ENCODE results near the gene TANGO2.

The TANGO2 gene

GRCh38 chr22:19992921-19993355, 28.0 kb upstream of the TANGO2 start:
- H3K27me3 ChIP-seq: no peaks in the 10 kb centered on the region
- peak; percentile 9 for DNase-seq
- no peak for TF ChIP-seq CTCF (IDR thresholded peaks at IDR 0.05; ENCODE audit: low read depth, low read length)
- H3K36me3 ChIP-seq: peaks cover 11% of the 10 kb centered on the region
- no peaks in the 10 kb centered on the region for H3K9me3 ChIP-seq
- H3K4me3 ChIP-seq (ENCODE audit: low read depth, low read length): no peak overlapping the region
- peaks cover 69% of the 10 kb centered on the region for H3K4me1 ChIP-seq

GRCh38 chr22:19993926-19994325, 27.0 kb upstream of the TANGO2 start:
- no peaks in the 10 kb centered on the region for H3K9me3 ChIP-seq
- no peaks in the 10 kb centered on the region for H3K27me3 ChIP-seq
- H3K4me1 ChIP-seq: peaks cover 79% of the 10 kb centered on the region
- DNase-seq: peak; percentile 4
- TF ChIP-seq CTCF (IDR thresholded peaks at IDR 0.05; ENCODE audit: low read depth, low read length): no peak
- H3K36me3 ChIP-seq: peaks cover 11% of the 10 kb centered on the region
- no peak overlapping the region for H3K4me3 ChIP-seq (ENCODE audit: low read depth, low read length)

GRCh38 chr22:19994851-19995610, 25.9 kb upstream of the TANGO2 start:
- no peaks in the 10 kb centered on the region for H3K27me3 ChIP-seq
- no peaks in the 10 kb centered on the region for H3K9me3 ChIP-seq
- H3K4me3 ChIP-seq (ENCODE audit: low read depth, low read length): no peak overlapping the region
- no peak for TF ChIP-seq CTCF (IDR thresholded peaks at IDR 0.05; ENCODE audit: low read depth, low read length)
- H3K4me1 ChIP-seq: peaks cover 82% of the 10 kb centered on the region
- peaks cover 8% of the 10 kb centered on the region for H3K36me3 ChIP-seq
- peak; percentile 4 for DNase-seq

- Histone ChIP-seq H3K4me1 (peaks cover 82% of the 10 kb centered on the region), H3K36me3 (peaks cover 4% of the 10 kb centered on the region), H3K27me3 (no peaks in the 10 kb centered on the region), H3K9me3 (no peaks in the 10 kb centered on the region), H3K4me3 (ENCODE audit: low read depth, low read length) (no peak overlapping the region)
- TF ChIP-seq CTCF (IDR thresholded peaks at IDR 0.05; ENCODE audit: low read depth, low read length): no peak
- peak; percentile 11 for DNase-seq
These were observed 25.1 kb upstream of the TANGO2 start for GRCh38 chr22:19995611-19996339.

- Histone ChIP-seq H3K4me1 (peaks cover 77% of the 10 kb centered on the region), H3K27me3 (no peaks in the 10 kb centered on the region), H3K9me3 (no peaks in the 10 kb centered on the region)
These were observed 24.1 kb upstream of the TANGO2 start for GRCh38 chr22:19996694-19997384.

More at GRCh38 chr22:19996694-19997384, 24.1 kb upstream of the TANGO2 start:
- peaks cover 11% of the 10 kb centered on the region for H3K36me3 ChIP-seq
- no peak overlapping the region for H3K4me3 ChIP-seq (ENCODE audit: low read depth, low read length)
- TF ChIP-seq CTCF (IDR thresholded peaks at IDR 0.05; ENCODE audit: low read depth, low read length): no peak
- DNase-seq: peak; percentile 97
